ENCODE data around the gene ZNRF3.

GRCh38 chr22:28903729-28904128 is 20.4 kb downstream of the ZNRF3 start:
- no peak for TF ChIP-seq YY1 (IDR thresholded peaks at IDR 0.05; ENCODE audit: insufficient read depth, insufficient read length)
- TF ChIP-seq ZNF274 (IDR thresholded peaks at IDR 0.05; ENCODE audit: low read depth, low read length), result no peak

All from NT2/D1 (cell line).